H54 (cell line): Measurements from ENCODE around the gene BSN.

Experiments used
- DNase-seq: peaks from one replicate; pipeline ENCODE4 v3.0.0; 2011; ENCODE audit warnings: low spot score, mixed read lengths; ENCODE audit not compliant: insufficient read length
- FAIRE-seq: peaks from 3 replicates; lab custom pipeline; 2011; peaks lifted over from hg19 to GRCh38; lab: Jason Lieb, UNC
- POLR2A ChIP-seq: IDR thresholded peaks from 2 replicates; pipeline ENCODE4 v1.6.1; 2011; ENCODE audit warnings: low read depth, mild to moderate bottlenecking, low read length

Gene BSN

DNA sequence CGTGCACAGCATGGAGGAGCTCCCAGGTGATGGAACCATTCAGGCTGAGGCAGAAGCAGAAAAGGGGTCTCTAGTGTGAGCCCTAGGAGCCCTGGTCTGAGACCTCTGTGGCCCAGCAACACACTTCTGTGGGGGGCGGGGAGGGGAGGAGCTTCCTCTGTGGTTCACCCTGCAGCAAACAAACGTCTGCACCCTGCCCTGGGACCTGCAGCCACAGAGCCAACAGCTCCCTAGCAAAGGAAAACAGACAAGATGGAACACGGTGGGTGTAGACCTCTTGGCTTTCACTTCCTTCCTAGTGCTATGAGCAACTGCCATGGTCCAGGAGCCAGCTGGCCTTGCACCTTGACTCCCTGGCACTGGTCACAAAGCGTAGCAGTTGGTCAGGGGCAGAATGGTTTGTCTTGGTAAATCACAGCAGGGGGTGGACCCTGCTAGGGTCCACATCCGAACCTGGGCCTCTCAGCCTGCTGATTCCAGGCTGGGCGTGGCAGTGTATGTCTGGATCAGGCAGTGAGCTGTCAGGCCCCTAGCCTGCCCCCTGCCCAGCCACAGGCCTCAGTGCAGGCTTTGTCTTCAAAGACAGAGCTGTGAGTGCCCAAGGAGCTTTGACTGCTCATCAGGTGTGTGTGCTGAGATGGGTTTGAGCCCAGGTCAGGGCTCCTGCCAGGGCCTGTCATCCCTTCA is 158.5 kb downstream of the BSN start:
- no peak for DNase-seq
- no peak for TF ChIP-seq POLR2A
- FAIRE-seq = no peak

DNA sequence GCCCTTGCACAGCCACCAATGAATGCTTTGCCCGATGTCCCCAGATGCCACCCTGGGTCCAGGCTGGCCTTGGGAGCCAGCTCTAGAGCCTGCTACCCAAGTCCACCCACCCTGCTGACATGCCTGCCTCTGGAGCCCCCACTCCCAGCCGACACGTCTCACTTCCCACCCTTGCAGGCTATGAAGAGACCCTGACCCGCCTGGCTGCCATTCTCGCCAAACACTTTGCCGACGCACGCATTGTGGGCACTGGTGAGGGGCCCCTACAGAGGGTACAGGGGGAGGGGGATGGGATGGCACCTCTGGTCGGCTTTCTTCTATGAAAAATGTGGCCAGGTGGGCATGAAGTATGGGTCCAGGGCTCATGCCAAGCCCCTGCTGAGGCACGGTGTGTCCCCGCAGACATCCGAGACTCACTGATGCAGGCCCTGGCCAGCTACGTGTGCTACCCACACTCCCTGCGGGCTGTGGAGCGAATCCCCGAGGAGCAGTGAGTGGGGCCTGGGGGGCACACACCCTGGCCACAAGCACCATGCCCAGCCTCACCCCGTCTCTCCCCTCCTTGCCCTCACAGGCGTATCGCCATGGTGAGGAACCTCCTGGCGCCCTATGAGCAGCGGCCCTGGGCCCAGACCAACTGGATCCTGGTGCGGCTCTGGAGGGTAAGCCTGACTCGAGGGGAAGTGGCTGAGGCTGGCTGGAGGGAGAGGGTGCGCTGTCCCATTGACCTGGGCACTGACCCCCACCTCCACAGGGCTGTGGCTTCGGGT is 159.2 kb downstream of the BSN start:
- no peak for TF ChIP-seq POLR2A
- DNase-seq = no peak
- FAIRE-seq = no peak

DNA sequence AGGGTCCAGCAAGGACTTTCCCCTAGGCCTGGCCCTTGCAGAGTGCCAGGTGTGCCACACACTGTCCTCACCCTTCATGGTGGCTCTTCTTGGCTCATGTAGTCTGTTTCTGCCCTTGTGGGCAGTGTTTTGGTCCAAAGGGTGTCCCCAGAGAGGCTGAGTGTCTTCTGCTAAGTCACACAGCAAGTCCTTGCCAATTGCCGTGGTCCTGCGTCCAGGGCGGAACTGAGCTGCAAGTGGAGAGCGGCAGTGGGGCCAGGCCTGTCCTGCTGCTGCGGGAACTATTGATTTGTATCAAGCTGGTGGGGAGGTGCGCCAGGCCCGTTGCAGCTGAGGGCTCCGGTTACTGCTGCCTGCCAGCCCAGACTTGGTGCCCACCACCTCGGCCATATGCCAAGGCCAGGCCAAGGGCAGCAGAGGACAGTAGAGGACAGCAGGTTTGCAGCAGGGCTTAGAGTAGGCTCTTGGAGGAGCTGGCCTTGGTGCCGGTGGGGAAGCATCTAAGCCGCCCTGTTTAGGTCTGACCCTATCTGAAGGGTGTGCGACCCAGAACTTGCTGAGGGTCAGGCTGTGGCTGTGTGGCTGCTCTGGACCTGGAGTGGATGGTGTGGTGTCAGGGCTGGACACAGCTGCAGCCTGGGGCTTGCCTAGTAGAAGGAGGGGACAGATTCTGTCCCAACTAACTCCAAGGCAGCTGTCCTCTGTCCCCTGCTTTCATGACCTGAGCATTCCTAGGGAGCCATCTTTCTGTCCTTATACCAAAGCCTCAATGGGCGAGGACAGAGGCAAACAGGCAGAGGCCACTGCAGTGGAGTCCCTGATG is 160.7 kb downstream of the BSN start:
- FAIRE-seq (no peak), DNase-seq (no peak)
- TF ChIP-seq POLR2A = no peak

GRCh38 chr3:49715611-49716121 is 161.4 kb downstream of the BSN start:
- TF ChIP-seq POLR2A = no peak
- no peak for FAIRE-seq
- DNase-seq = no peak

GRCh38 chr3:49716169-49716568 is 161.9 kb downstream of the BSN start:
- FAIRE-seq (no peak), DNase-seq (no peak)
- no peak for TF ChIP-seq POLR2A

- no peak for DNase-seq
- no peak for FAIRE-seq
- no peak for TF ChIP-seq POLR2A
Measured at GRCh38 chr3:49716691-49717210, 162.5 kb downstream of the BSN start.

DNA sequence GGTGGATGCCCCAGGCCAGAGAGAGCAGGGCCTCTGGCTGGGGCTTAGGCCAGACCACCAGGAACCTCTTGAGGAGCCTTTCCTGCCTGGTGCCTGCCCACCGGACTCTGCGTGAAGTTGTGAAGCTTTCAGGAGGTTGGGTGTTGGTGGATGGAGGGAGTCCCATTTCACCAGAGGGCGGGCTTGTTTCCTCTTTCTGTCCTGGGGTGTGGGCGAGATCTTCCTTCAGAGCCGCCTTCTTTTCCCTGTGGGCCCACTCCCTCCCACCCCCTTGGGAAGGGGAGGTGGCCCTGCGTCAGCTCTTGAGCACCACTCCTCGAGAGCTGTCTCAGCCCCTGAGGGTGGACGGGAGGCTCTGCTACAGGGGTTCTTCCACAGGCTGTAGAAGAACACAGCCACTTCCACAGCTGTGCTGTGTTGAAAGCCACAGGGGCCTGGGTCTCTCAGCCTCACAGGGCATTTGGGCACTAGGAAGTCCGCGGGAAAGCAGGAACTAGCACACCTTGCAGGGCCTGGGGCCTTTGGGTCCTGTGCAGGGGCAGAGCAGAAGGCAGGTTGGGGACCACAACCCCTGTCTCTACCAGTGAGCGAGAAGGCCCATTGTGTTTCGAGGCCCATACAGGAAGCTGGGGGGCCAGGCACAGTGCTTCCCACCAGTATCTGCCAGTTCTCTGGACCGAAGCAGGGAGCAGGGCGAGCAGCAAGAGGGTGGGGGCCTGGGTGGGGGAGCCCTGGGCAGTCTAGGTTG is 163.1 kb downstream of the BSN start:
- no peak for DNase-seq
- TF ChIP-seq POLR2A = no peak
- FAIRE-seq = no peak

GRCh38 chr3:49717959-49718857 is 163.9 kb downstream of the BSN start:
- no peak; the same call in 1 of the 2 replicates for TF ChIP-seq POLR2A
- no peak for FAIRE-seq
- no peak for DNase-seq

DNA sequence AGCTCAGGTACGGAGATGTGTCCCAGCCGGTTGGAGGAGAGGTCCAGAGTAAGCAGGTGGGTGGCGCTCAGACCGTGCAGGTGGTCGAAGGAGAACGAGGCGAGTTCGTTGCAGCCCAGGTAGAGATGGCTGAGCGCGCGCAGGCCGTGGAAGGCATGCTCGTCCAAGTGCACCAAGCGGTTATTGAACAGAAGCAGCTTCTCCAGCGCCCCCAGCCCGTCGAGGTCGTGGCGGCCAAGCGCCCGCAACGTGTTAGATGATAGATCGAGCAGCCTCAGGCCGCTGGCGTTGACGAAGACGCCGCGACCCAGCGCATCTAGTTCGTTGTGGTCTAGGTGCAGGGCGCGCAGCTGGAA is 164.6 kb downstream of the BSN start:
- TF ChIP-seq POLR2A = no peak
- FAIRE-seq (no peak), DNase-seq (no peak)

- peak; percentile 55 for DNase-seq
- FAIRE-seq = no peak
Measured at GRCh38 chr3:49719214-49719884, 165.1 kb downstream of the BSN start, which contains the start of gene AMIGO3. Gene AMIGO3, minus strand, starts transcription at chr3:49719684. Its CDS starts 219 bp downstream, at chr3:49719465.

More at GRCh38 chr3:49719214-49719884, 165.1 kb downstream of the BSN start, which contains the start of gene AMIGO3:
- TF ChIP-seq POLR2A = peak; percentile 12; the same call in 1 of the 2 replicates
